K562 (cell line): ENCODE measurements around the gene ZNF563. TPM values are rescaled to one million over a fixed set of nuclear protein-coding genes. Genes with fewer than 3 reads are reported as not detected.

ENCODE experiments used
- ARID1B ChIP-seq: fragments of 450-650 bp; IDR thresholded peaks from 2 replicates; pipeline ENCODE4 v1.6.1; 2016; ENCODE audit warnings: antibody characterized with exemption, mild to moderate bottlenecking, inconsistent platforms
- ELF4 ChIP-seq: fragments of 450-650 bp; formaldehyde crosslinking; IDR thresholded peaks from 2 replicates; pipeline ENCODE4 v1.4.0; 2022; ENCODE audit warnings: missing genetic modification characterization
- EP400 ChIP-seq: fragments of 450-650 bp; IDR thresholded peaks from 2 replicates; pipeline ENCODE4 v1.6.1; 2017; ENCODE audit warnings: antibody characterized with exemption, mild to moderate bottlenecking, moderate library complexity
- GABPB2 ChIP-seq: fragments of 250-450 bp; sonication (Bioruptor Pico); conservative IDR thresholded peaks from 2 replicates; pipeline ENCODE4 v1.5.1; 2021; ENCODE audit warnings: mild to moderate bottlenecking
- HDAC8 ChIP-seq: fragments of 450-650 bp; IDR thresholded peaks from 2 replicates; pipeline ENCODE4 v1.6.1; 2016; ENCODE audit warnings: mild to moderate bottlenecking, missing genetic modification characterization, moderate library complexity, missing compliant biosample characterization
- JUND ChIP-seq, 2 experiments: IDR thresholded peaks; 2 replicates in 1 of 2; 3 replicates in 1 of 2; pipeline ENCODE4 v1.6.1; 2011; ENCODE audit warnings: borderline replicate concordance in 2 of 2, low read depth in 2 of 2, low read length in 2 of 2, improper control_type of control experiment in 1 of 2, missing biosample characterization in 1 of 2, missing genetic modification characterization in 1 of 2, missing genetic modification reagents in 1 of 2
- MAFG ChIP-seq: fragments of 450-650 bp; conservative IDR thresholded peaks from 2 replicates; pipeline ENCODE4 v1.6.1; 2016; ENCODE audit warnings: missing genetic modification characterization, missing compliant biosample characterization
- MAFK ChIP-seq: IDR thresholded peaks from 2 replicates; pipeline ENCODE4 v1.6.1; 2011; ENCODE audit warnings: low read length, improper control_type of control experiment
- MCM2 ChIP-seq: fragments of 450-650 bp; IDR thresholded peaks from 2 replicates; pipeline ENCODE4 v1.6.1; 2017; ENCODE audit warnings: low read depth, mild to moderate bottlenecking
- NFIC ChIP-seq: fragments of 450-650 bp; IDR thresholded peaks from 2 replicates; pipeline ENCODE4 v1.6.1; 2017; ENCODE audit warnings: mild to moderate bottlenecking, inconsistent platforms
- SRSF7 ChIP-seq: fragments of 200-400 bp; formaldehyde crosslinking; optimal IDR thresholded peaks from 2 replicates; pipeline ENCODE3; 2017; ENCODE audit warnings: mild to moderate bottlenecking, low read depth, low read length
- polyA plus RNA-seq, 8 experiments: library from polyadenylated mRNA; depleted of rRNA in 4 of 8; stranded (reverse) in 5 of 8; unstranded in 3 of 8; fragments of >200 nt; fragmentation: Nextera tagmentation in 2 of 8; fragmentation: Illumina TruSeq in 1 of 8; extraction: Ambion mirVana in 2 of 8; extraction: Trizol in 1 of 8; gene quantifications; 2 replicates each; pipeline versions ENCODE4 v1.2.1 to v1.2.3, GENCODE V29; 2011 to 2014; ENCODE audit warnings: inconsistent platforms in 1 of 8, missing spikeins in 1 of 8
- total RNA-seq, 7 experiments: library from RNA; depleted of rRNA in 6 of 7; stranded (reverse); fragments of >200 nt in 6 of 7; fragmentation: Illumina TruSeq in 2 of 7; extraction: Trizol in 2 of 7; gene quantifications; 2 replicates each; pipeline versions ENCODE4 v1.2.1 to v1.2.3, GENCODE V29; 2011 to 2021; ENCODE audit warnings: low replicate concordance in 1 of 7
- TF ChIP-seq, protein P1 (sequence below): sonication (generic); formaldehyde crosslinking; IDR thresholded peaks from 2 replicates; pipeline ENCODE4 v1.8.0; 2022; ENCODE audit warnings: mild to moderate bottlenecking, missing genetic modification reagents
- TF ChIP-seq, protein P2 (sequence below): IDR thresholded peaks from 2 replicates; pipeline ENCODE4 v1.6.1; 2016; ENCODE audit warnings: missing genetic modification characterization, missing compliant biosample characterization
- TF ChIP-seq, protein P3 (sequence below): fragments of 200-600 bp; sonication (generic); IDR thresholded peaks from one replicate; pipeline ENCODE4 v1.6.1; 2012; ENCODE audit warnings: mild to moderate bottlenecking, low read depth, low read length, inconsistent platforms

Gene ZNF563
- total and polyA plus RNA-seq, 9 of the 15 experiments (the other 6 are each of a cell fraction or from before 2014, with no cell fraction given), result 0.37 to 2.9 (median 0.74) TPM

DNA sequence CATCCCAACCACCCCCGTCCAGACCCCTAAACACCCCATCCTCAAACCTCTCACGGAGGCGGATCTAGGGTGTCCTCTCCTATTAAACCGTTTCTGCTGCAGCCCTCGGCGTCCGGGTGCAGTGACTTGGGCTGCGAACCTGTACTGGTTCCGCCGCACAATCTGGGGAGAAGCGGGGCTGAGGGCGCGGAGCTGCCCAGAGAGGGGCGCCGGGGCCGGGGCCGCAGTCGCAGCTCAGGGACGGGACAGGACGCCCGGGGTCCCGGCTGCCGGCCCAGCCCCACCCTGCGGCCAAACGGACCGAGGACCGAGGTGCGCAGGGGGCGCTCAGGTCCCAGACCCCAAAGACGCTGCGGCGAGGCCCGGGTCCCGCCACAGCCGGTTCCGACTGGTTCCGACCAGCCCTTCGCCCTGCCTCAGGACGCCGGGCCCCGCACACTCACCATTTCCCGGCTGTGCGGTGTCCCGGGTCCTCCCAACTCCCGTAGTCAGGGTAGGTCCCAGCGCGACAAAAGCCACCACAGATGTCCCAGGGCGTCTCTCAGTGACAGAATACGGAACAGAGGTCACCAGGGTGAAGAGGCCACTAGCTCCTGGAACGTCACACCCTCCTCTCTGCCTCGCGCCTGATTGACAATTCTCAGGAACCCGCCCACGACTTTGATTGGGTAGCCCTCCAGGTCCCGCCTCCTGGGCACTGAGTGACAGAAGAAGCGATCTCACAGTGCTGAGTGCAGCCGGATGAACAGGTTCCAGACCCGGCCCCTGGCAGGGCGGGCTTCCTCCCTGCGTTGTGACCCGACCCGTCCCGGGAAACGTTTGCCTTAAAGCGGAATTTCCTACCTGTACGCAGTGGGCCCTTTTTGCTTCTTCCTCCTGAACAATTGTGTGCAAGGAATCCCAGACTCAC lies 38.9 kb downstream of the ZNF563 start, which contains the start of gene ZNF44 (continued):
- TF ChIP-seq, protein P1, sequence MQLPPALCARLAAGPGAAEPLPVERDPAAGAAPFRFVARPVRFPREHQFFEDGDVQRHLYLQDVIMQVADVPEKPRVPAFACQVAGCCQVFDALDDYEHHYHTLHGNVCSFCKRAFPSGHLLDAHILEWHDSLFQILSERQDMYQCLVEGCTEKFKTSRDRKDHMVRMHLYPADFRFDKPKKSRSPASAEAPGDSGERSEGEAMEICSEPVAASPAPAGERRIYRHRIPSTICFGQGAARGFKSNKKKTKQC, result no peak
- TF ChIP-seq ELF4 (CRISPR knock-in tag) (no peak), MAFK (no peak), SRSF7 (no peak), MAFG (no peak), HDAC8 (tag) (no peak), JUND (IDR thresholded peaks at IDR 0.05; ENCODE audit: borderline replicate concordance, low read depth, low read length) (no peak; the same call in 1 of the 2 replicates), JUND (tag; IDR thresholded peaks at IDR 0.05; ENCODE audit: borderline replicate concordance, low read depth, low read length) (no peak; the same call in 2 of the 3 replicates), ARID1B (no peak; the same call in 1 of the 2 replicates), MCM2 (no peak), NFIC (no peak; the same call in 1 of the 2 replicates), GABPB2 (CRISPR knock-in tag) (no peak), EP400 (peak; percentile 58; the same call in 1 of the 2 replicates)
- TF ChIP-seq, protein P2, sequence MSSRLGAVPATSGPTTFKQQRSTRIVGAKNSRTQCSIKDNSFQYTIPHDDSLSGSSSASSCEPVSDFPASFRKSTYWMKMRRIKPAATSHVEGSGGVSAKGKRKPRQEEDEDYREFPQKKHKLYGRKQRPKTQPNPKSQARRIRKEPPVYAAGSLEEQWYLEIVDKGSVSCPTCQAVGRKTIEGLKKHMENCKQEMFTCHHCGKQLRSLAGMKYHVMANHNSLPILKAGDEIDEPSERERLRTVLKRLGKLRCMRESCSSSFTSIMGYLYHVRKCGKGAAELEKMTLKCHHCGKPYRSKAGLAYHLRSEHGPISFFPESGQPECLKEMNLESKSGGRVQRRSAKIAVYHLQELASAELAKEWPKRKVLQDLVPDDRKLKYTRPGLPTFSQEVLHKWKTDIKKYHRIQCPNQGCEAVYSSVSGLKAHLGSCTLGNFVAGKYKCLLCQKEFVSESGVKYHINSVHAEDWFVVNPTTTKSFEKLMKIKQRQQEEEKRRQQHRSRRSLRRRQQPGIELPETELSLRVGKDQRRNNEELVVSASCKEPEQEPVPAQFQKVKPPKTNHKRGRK, result no peak
- TF ChIP-seq, protein P3, sequence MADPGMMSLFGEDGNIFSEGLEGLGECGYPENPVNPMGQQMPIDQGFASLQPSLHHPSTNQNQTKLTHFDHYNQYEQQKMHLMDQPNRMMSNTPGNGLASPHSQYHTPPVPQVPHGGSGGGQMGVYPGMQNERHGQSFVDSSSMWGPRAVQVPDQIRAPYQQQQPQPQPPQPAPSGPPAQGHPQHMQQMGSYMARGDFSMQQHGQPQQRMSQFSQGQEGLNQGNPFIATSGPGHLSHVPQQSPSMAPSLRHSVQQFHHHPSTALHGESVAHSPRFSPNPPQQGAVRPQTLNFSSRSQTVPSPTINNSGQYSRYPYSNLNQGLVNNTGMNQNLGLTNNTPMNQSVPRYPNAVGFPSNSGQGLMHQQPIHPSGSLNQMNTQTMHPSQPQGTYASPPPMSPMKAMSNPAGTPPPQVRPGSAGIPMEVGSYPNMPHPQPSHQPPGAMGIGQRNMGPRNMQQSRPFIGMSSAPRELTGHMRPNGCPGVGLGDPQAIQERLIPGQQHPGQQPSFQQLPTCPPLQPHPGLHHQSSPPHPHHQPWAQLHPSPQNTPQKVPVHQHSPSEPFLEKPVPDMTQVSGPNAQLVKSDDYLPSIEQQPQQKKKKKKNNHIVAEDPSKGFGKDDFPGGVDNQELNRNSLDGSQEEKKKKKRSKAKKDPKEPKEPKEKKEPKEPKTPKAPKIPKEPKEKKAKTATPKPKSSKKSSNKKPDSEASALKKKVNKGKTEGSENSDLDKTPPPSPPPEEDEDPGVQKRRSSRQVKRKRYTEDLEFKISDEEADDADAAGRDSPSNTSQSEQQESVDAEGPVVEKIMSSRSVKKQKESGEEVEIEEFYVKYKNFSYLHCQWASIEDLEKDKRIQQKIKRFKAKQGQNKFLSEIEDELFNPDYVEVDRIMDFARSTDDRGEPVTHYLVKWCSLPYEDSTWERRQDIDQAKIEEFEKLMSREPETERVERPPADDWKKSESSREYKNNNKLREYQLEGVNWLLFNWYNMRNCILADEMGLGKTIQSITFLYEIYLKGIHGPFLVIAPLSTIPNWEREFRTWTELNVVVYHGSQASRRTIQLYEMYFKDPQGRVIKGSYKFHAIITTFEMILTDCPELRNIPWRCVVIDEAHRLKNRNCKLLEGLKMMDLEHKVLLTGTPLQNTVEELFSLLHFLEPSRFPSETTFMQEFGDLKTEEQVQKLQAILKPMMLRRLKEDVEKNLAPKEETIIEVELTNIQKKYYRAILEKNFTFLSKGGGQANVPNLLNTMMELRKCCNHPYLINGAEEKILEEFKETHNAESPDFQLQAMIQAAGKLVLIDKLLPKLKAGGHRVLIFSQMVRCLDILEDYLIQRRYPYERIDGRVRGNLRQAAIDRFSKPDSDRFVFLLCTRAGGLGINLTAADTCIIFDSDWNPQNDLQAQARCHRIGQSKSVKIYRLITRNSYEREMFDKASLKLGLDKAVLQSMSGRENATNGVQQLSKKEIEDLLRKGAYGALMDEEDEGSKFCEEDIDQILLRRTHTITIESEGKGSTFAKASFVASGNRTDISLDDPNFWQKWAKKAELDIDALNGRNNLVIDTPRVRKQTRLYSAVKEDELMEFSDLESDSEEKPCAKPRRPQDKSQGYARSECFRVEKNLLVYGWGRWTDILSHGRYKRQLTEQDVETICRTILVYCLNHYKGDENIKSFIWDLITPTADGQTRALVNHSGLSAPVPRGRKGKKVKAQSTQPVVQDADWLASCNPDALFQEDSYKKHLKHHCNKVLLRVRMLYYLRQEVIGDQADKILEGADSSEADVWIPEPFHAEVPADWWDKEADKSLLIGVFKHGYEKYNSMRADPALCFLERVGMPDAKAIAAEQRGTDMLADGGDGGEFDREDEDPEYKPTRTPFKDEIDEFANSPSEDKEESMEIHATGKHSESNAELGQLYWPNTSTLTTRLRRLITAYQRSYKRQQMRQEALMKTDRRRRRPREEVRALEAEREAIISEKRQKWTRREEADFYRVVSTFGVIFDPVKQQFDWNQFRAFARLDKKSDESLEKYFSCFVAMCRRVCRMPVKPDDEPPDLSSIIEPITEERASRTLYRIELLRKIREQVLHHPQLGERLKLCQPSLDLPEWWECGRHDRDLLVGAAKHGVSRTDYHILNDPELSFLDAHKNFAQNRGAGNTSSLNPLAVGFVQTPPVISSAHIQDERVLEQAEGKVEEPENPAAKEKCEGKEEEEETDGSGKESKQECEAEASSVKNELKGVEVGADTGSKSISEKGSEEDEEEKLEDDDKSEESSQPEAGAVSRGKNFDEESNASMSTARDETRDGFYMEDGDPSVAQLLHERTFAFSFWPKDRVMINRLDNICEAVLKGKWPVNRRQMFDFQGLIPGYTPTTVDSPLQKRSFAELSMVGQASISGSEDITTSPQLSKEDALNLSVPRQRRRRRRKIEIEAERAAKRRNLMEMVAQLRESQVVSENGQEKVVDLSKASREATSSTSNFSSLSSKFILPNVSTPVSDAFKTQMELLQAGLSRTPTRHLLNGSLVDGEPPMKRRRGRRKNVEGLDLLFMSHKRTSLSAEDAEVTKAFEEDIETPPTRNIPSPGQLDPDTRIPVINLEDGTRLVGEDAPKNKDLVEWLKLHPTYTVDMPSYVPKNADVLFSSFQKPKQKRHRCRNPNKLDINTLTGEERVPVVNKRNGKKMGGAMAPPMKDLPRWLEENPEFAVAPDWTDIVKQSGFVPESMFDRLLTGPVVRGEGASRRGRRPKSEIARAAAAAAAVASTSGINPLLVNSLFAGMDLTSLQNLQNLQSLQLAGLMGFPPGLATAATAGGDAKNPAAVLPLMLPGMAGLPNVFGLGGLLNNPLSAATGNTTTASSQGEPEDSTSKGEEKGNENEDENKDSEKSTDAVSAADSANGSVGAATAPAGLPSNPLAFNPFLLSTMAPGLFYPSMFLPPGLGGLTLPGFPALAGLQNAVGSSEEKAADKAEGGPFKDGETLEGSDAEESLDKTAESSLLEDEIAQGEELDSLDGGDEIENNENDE, result no peak
